ENCODE results near the gene TANGO2. TPM values are rescaled to one million over a fixed set of nuclear protein-coding genes. Genes with fewer than 3 reads are reported as not detected.

The TANGO2 gene
- total and polyA plus RNA-seq, 9 donors: 11.0 to 17.5 (median 13.3) TPM

DNA sequence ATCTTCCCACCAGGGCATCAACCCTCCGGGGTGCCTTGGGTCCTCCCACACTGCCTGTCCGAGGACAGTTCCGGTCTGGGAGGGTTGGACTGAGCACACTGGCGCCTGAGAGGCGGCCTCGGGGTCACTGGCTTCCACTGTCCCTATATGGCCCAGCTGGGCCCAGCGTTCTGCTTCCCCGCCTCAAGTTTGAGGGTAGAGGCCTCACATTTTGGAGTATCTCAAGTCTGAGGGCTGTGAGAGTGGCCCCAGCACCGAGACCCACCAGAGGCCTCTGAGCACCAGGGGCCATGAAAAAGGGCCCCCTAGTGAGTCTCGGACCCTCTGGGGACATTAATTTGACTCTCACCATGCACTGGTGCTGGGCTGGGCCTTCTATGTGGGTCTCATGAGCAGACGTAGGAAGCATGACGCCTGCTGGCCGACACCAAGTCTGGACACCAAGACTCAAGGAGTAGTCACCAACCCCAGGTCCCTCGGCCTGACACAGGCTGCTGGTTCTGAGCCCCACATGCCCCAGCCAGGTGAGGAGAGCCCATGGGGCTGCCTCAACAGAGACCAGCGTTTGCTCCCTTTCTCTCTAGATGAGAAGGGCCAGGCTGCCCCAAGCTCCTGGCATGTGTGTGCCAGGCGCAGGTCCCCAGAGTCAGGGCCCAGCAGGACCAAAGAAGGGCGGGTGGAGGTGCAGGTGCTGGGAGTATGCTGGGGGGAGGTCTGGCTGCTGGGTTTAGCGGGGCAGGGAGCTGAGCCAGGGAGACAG lies 31.8 kb upstream of the TANGO2 start:
- TF ChIP-seq, protein P1, sequence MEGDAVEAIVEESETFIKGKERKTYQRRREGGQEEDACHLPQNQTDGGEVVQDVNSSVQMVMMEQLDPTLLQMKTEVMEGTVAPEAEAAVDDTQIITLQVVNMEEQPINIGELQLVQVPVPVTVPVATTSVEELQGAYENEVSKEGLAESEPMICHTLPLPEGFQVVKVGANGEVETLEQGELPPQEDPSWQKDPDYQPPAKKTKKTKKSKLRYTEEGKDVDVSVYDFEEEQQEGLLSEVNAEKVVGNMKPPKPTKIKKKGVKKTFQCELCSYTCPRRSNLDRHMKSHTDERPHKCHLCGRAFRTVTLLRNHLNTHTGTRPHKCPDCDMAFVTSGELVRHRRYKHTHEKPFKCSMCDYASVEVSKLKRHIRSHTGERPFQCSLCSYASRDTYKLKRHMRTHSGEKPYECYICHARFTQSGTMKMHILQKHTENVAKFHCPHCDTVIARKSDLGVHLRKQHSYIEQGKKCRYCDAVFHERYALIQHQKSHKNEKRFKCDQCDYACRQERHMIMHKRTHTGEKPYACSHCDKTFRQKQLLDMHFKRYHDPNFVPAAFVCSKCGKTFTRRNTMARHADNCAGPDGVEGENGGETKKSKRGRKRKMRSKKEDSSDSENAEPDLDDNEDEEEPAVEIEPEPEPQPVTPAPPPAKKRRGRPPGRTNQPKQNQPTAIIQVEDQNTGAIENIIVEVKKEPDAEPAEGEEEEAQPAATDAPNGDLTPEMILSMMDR (IDR thresholded peaks at IDR 0.05): no peak
- TF ChIP-seq POLR2A (IDR thresholded peaks at IDR 0.05) (no peak), EP300 (IDR thresholded peaks at IDR 0.05) (no peak)
- no peaks in the 10 kb centered on the region for H3K4me1 ChIP-seq (ENCODE audit: insufficient read depth)
- no peaks in the 10 kb centered on the region for H3K27me3 ChIP-seq
- no peaks in the 10 kb centered on the region for H3K9me3 ChIP-seq
- no peaks in the 10 kb centered on the region for H3K36me3 ChIP-seq
- intact Hi-C loops (cut with DNase I): no loop called here
- WGBS, 3 donors: 78 to 83% (median 81%) methylated on average over 17 to 18 of the region's 18 CpGs
- no peak overlapping the region for H3K4me3 ChIP-seq
- peak in 2 of 5 donors; percentile 21 to 36 for DNase-seq
- H3K27ac ChIP-seq: no peak overlapping the region

DNA sequence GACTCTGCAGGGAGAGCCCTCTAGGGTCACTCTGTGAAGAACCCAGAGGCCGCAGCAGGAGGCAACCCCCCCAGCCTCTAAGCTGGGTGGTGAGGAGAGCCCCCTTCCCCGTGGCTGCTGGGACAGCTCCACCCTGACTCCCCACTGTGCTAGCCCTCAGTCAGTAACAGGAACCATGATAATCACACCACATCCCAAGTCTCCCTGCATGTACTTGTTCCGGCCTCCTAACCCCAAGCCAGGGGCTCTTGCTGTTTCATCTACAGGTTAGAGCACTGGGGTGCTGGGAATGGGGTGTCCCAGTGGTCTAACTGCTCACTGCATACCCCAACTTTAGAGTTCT lies 31.2 kb upstream of the TANGO2 start:
- Histone ChIP-seq H3K4me3 (no peak overlapping the region), H3K36me3 (no peaks in the 10 kb centered on the region), H3K27me3 (no peaks in the 10 kb centered on the region), H3K9me3 (no peaks in the 10 kb centered on the region), H3K4me1 (ENCODE audit: insufficient read depth) (no peaks in the 10 kb centered on the region), H3K27ac (no peak overlapping the region)
- intact Hi-C loops (cut with DNase I): no loop called here
- no peak for DNase-seq
- WGBS, 3 donors: 86 to 89% (median 88%) methylated on average over 1 to 3 of the region's 3 CpGs
- TF ChIP-seq, protein P1 (IDR thresholded peaks at IDR 0.05): no peak
- TF ChIP-seq POLR2A (IDR thresholded peaks at IDR 0.05) (no peak), EP300 (IDR thresholded peaks at IDR 0.05) (no peak)

DNA sequence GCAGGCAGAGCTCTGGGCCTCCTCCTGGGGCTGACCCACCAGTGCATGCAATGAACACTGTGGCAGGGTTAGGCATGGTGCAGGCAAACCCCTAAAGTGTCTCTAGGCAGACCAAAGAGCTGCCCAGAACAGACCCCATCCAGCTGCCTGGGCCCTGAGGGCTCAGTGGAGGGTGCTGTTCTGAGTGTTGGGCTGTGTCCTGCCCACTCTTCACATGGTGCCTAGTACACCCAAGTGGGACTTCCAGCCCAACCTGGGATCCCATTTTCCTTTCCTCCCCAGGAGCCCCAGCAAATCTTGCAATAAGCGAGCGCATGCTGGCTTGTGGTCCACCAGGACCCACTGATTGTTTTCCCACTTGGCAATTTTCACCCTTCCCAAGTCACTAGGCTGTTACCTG lies 30.7 kb upstream of the TANGO2 start:
- Histone ChIP-seq H3K9me3 (no peaks in the 10 kb centered on the region), H3K4me1 (ENCODE audit: insufficient read depth) (no peaks in the 10 kb centered on the region), H3K4me3 (no peak overlapping the region), H3K27ac (no peak overlapping the region), H3K36me3 (no peaks in the 10 kb centered on the region), H3K27me3 (no peaks in the 10 kb centered on the region)
- intact Hi-C loops (cut with DNase I): no loop called here
- TF ChIP-seq EP300 (IDR thresholded peaks at IDR 0.05): no peak
- TF ChIP-seq, protein P1 (IDR thresholded peaks at IDR 0.05): no peak
- no peak for TF ChIP-seq POLR2A (IDR thresholded peaks at IDR 0.05)
- DNase-seq: no peak
- 50 to 98% (median 74%) methylated on average over 2 of the region's 2 CpGs for WGBS, 3 donors

DNA sequence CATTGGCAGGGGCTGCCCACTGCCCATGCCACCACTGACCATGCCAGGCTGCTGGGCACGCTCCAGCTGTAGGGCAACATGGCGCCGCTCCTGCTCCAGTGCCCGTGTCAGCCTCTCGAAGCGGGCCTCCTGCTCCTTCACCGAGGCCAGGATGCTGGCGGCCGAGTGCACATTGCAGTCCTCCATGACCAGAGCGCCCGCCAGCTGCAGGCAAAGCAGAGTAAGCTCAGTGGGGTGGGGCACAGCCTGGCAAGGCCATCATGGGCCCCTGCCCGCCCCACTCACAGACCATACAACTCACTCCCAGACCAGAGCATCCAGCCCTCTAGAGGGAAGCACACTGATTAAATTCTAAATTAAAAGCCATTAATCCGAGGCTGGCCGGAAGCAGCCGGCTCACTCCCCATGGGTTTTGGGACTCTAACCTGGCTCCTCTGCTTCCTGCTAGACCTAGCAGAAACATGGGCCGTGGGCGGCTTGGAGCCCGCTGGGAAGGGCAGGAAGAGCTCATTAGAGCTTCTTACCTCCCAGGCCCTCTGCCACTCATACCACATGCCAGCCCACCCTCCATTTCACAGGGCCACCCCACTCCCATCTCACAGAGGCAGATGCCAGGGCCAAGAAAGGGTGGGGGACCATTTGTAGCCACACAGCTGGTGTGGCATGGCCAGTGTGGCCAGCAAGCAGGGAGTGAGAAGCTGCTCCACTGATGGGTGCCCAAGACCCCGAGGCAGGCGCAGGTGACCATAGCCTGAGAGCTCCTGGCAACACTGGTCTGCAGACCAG lies 30.1 kb upstream of the TANGO2 start:
- Histone ChIP-seq H3K4me3 (no peak overlapping the region), H3K27ac (no peak overlapping the region), H3K4me1 (ENCODE audit: insufficient read depth) (peaks cover 1% of the 10 kb centered on the region), H3K9me3 (no peaks in the 10 kb centered on the region), H3K27me3 (no peaks in the 10 kb centered on the region), H3K36me3 (no peaks in the 10 kb centered on the region)
- DNase-seq: peak in 2 of 5 donors; percentile 14 to 36
- WGBS, 3 donors: 83 to 92% (median 87%) methylated on average over 20 of the region's 20 CpGs
- intact Hi-C loops (cut with DNase I): no loop called here
- TF ChIP-seq EP300 (IDR thresholded peaks at IDR 0.05) (no peak), POLR2A (IDR thresholded peaks at IDR 0.05) (no peak)
- TF ChIP-seq, protein P1 (IDR thresholded peaks at IDR 0.05): no peak
